GM19099 (cell line): ENCODE data around the gene MIER3.

Experiments used
- POLR2A ChIP-seq: IDR thresholded peaks from 3 replicates; pipeline ENCODE4 v1.6.1; 2011; ENCODE audit warnings: low read depth; ENCODE audit not compliant: insufficient read length; ENCODE audit errors: extremely low read depth

Gene MIER3, protein sequence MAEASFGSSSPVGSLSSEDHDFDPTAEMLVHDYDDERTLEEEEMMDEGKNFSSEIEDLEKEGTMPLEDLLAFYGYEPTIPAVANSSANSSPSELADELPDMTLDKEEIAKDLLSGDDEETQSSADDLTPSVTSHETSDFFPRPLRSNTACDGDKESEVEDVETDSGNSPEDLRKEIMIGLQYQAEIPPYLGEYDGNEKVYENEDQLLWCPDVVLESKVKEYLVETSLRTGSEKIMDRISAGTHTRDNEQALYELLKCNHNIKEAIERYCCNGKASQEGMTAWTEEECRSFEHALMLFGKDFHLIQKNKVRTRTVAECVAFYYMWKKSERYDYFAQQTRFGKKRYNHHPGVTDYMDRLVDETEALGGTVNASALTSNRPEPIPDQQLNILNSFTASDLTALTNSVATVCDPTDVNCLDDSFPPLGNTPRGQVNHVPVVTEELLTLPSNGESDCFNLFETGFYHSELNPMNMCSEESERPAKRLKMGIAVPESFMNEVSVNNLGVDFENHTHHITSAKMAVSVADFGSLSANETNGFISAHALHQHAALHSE

DNA sequence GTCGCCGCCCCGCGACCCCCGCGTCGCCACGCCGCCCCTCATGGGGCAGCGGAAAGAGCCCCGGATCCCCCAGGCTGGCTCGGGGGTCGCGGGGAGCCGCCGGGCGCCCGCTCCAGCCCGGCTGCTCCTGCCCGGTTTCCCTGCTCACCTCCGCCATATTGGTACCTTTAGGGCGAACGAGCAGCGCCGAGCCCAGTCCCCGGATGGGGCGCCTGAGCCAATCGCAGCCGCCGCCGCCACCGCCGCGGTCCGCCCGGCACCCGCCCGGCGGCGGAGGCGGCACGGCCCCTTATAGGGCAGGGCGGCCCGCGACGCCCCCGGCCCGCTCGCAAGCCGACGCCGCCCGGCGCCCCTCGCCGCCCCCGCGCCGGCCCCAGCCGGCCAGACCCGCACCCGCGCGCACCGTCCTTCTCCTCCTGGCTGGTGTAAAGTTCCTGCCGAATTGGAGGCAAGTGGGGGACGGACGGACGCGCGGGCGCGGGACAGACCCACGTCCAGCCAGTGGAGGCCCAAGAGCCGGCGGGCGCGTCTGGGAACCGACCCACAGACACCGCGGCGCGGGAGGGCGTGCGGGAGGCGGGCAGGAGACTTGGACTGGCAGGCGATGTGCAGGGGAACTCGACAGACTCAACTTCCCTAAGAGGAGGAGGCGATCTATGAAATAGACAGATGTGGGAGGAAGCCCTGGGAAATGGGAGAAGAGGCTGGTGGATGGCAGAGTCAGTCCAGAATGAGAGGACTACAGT is at the start of gene MIER3:
Gene MIER3 (minus strand): TSS at position 178 of the 746 bp plus-strand sequence. CDS start 21 bp downstream, at position 157.
- peak; percentile 66 for TF ChIP-seq POLR2A

DNA sequence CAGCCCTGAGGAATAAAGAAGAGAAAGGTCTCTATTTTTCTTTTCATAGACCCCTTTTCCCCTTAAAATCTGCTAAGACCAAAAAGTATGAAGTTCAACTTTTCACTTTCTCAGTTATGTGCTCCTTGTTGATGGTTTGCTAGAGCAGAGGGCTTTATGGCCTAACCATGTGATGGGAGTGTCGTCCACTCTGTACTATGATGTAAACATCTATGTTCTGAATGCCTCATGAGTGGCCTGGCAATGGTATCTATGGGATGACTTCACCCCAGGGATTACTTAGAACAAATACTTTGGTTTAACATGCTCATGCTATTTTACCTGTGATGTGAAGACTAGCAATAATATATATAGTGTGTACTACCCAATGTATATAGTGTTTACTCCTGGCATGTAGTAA is 43.7 kb upstream of the MIER3 start:
- no peak for TF ChIP-seq POLR2A

DNA sequence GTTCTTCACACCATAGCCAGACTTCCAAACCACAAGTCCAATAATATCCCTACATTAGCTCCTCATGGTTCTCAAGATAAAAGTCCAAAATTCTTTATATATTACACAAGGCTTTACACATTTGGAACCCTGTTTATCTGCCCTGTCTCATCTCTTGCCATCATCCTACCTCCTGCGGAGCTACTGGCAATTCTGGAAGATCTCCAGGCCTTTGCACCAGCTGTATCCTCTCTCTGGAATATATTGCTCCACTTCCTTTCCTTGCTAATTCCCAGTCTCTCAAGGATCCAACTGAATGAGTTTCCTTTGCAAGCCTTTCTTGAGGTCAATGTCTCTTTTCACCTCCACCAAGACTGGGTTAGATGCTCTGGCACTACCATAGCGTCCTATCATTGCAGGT is 41.3 kb upstream of the MIER3 start:
- no peak for TF ChIP-seq POLR2A

DNA sequence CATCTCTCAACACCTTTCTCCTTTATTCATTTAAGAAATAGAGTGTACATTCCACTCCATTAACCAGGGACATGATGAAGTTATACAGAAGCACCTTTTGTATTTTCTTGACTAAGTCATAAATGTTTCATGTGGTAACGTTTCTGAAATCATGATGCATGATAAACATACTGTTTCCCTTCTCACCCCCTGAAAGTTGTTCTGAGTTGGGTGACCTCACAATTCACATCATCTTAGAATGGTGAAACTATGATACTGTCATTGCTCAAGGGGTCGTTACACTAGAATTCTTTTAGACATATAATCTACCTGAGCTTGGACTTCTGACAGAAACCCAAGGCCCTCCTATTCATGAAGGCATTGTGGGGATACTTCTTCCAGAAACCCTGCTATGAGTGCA is 37.8 kb upstream of the MIER3 start:
- no peak for TF ChIP-seq POLR2A

DNA sequence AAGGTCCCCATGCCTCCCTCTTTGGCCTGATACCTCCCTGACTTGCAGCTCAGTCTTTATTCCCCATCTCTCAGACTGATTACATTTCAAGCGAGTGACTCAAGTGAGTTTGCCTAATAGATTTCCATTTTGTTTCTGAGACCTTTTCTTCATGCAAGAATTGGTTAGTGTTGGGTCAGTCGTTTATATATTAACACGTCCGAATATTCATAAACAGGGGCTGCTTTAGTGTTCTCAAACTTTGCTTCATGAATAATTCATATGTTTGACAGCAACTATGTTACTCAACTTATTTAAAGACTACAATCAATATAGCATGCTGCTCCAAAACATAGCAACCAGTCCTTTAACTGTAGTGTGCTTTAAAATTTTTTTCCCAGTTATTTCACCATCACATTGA is 36.6 kb upstream of the MIER3 start:
- no peak for TF ChIP-seq POLR2A

DNA sequence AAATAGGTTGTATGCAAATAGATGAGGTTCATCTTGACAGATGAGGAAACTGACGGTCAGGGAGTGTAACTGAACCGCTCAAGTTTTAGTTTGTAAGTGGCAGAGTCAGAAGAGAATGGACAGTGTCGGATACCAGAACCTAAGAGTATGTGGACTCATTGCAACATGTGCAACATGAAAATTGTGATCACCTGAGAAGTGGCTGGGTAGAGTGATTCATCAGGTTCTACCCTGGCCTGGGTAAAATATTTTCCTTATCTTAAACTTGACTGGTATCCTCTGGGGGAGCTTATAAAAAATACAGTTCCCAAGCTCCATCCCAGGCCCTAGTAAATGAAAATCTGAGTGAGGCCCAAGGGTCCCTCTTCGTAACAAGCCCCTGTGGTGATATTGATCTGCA is 35.2 kb upstream of the MIER3 start:
- TF ChIP-seq POLR2A: no peak

DNA sequence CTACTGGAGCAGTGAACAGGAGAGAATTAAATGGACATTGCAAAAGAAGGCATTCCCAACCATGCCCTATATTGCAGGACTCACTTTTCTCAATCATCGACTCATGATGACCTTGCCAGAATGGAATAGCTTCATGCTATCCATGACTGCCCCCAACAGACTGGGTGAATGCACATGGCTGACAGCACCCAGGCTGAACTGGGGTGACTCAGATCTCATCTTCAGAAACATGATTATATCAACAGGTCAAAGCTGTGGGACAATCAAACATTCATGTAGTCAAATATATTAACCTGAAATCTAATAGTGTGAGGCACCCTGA is 34.7 kb upstream of the MIER3 start:
- no peak for TF ChIP-seq POLR2A

DNA sequence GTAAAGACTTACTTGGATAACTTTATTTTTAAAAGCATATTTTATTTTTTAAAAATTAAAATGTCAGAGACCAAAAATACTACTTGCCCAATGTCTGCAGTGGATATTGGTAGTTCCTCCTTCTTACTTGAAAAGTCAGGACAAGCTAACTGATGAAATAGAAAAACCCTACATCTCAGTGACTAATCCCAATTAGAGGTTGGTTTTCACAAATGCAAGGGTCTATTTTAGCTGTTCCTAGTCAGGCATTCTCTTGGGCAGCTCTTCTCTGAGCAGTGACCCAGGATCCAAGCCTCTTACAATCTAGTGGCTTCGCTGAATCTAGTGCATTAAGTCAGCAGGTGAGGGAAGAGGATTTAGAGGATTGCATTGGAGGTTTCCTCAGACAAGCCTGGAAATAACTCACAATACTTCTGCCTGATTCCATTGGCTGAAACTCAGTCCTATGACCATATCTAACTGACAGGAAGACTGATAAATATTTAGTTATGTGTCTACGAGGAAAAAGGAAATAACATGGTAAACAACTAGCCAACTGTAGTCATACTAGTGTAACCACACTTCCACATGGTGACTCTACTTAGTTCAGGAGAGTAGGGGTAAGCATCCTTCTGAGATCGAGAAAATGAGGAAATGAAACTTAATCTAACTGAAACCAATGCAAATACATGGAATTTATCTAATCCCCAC is 34.2 kb upstream of the MIER3 start:
- no peak for TF ChIP-seq POLR2A

DNA sequence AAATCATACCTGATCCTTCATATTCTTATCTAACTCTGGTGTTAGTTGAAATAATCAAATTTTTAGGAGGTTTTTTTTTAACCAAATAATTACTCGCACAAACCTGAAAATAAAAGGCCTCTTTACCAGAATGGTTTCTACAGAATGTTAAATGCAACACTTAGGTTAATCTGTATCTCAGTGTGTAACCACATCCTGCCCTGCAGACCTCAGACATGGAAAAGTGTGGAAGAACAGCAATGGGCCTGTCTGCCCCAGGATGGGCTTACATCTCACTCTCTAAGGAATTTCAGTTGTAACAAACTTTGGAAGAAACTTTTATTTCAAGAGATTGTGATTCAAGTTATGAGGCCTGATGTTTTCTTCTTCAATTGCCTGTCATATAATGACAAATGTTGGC is 32.5 kb upstream of the MIER3 start:
- no peak for TF ChIP-seq POLR2A

DNA sequence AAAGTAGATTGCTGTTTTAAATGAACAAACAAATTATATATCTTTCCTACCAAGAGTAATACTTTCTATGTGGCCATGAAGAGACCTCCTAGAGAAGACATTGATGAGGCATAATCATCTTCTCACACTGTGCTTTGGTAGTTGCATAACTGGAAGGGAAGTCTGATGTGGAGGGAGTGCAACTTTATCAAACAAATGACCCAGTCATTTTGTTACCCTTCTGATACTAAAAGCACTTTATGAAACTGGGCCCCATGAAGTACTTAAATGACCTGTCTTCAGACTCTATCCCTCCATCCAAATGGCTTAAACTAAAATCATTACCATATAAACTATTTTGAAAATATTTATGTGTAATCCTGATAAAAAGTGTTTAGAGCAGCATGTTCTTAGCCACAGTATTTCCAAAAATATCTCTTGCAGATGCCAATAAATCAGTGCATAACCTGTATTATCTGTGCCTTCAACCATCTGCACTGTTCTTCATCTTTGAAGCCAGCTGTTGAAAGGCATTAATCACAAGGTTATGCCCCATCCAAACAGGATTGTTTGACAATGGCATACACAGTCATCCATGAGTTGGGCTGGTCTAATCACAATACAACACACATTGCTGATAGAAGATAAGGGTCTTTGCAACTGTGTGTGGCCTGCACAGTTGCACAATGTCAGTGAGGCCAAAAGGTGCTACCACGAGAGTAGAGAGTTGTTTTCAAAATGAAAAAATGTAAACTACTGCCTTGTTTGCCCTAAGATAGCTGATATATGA is 31.9 kb upstream of the MIER3 start:
- no peak for TF ChIP-seq POLR2A

DNA sequence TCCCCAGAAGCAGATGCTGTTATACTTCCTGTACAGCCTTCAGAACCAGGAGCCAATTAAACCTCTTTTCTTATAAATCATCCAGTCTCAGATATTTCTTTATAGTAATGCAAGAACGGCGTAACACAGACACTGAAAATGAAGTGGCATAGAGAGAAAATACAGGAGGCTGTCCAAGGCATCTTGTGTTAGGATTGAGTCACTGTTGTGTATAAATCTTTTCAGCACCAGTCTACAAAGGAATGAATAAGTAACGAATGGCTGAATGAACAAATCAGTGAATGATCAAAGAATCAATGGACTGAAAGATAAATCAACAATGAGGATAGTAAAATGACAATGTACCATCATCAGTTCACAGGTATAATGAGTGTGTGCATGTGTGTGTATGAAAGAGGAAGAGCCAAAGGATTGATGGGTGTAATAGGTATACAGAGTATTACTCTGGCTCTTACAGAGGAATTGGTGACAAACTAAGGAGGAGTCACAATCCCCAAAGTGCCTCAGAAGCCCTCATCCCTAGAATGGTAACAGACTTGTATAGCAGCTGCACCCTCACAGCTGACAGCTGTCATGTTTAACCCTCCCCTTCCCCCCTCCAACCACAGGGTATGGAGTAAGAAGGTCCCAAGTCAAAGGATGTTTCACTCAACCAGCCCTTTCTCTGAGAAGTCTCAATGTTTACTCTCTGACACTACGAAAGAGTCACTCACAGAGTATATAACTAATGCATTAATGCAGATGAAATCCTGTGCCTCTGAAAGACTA is 29.8 kb upstream of the MIER3 start:
- TF ChIP-seq POLR2A: no peak

DNA sequence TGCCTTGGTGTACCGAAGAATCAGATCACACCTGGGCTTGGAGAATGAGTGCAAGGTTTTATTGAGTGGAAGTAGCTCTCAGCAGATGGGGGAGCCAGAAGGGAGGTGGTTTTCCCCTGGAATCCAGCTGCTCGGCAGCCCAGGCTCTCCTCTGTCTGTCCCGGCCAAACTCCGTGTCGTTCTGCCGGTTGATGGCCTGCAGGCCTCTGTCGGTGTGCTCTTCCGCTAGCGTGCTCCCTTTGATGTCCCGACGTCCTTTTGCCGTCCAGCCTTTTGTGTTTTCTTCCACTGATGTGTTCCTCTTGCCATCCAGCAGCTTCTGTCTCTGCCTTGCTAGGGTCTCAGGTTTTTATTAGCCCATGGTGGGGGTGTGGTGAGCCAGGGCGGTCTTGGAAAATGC is 28.0 kb upstream of the MIER3 start:
- no peak for TF ChIP-seq POLR2A

DNA sequence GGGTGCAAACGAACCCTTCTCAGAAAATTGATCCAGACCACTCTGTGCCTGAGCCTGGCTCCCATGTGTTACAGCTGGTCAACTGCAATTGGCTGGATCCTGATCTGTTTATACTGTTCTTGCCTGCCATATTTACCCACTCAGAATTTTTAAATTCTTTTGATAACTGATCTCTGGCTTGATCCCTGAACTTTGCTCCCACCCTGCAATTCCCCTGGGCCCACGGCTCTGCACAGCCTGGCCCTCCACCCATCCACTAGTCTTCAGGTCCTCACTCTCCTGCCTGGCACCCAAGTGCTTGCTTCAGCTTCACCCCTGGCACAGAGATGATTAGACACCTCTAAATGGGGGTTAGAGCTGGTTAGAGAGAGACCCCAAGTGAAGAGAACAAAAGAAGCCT is 25.9 kb upstream of the MIER3 start:
- TF ChIP-seq POLR2A: no peak

DNA sequence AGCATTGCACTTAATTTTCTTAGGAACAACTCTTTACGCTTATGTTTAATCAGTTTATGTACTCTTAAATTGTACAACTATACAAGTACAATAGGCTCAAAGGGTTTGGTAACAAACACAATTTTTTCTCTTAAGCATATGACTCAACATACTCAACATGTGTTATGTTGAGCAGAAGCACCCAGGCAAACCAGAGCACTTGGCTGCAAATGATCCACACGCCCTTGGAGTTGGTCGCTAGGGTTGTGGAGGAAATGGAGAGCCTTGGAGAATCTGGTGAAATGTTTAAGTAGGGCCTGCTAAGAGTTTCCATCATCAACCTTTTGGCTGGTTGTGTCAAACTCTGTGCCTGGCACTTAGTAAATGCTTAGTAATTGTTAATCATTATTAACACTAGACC is 25.1 kb upstream of the MIER3 start:
- TF ChIP-seq POLR2A: no peak
